SK-N-SH (cell line): ENCODE data around the gene ZNF580. TPM values are rescaled to one million over a fixed set of nuclear protein-coding genes. Genes with fewer than 3 reads are reported as not detected.

Source experiments
- CTCF ChIA-PET: fragments of 300-600, 350-600 bp; formaldehyde crosslinking; extraction: SDS; loops from one replicate; lab custom pipeline; 2021; lab: Yijun Ruan, JAX
- POLR2A ChIA-PET: fragments of 350-600 bp; sonication (Branson Sonifier 250); formaldehyde crosslinking; extraction: SDS; loops from one replicate; lab custom pipeline; 2020; ENCODE audit warnings: antibody characterized with exemption, inconsistent platforms; lab: Yijun Ruan, JAX
- DNase-seq: peaks from one replicate; pipeline ENCODE4 v3.0.0; 2012
- H2AFZ ChIP-seq: fragments of 200-600 bp; sonication (generic); 2 replicates; pipeline ENCODE4 v1.8.1; 2016; ENCODE audit warnings: antibody characterized with exemption, mild to moderate bottlenecking, low read depth
- H3F3A ChIP-seq: fragments of 200-600 bp; sonication (generic); replicated peaks from 2 replicates; pipeline ENCODE3; 2016; ENCODE audit warnings: antibody characterized with exemption, mild to moderate bottlenecking; ENCODE audit not compliant: insufficient read depth
- H3K27ac ChIP-seq, 2 experiments: fragments of 200-500 bp in 1 of 2; fragments of 200-600 bp in 1 of 2; sonication (Bioruptor generic) in 1 of 2; sonication (generic), shearing (Covaris generic) in 1 of 2; 2 replicates each; pipeline versions ENCODE4 v1.5.1 to v1.6.1; 2014 to 2016; ENCODE audit warnings: low read depth in 2 of 2, inconsistent platforms in 1 of 2, low read length in 1 of 2, mild to moderate bottlenecking in 1 of 2, mixed read lengths in 1 of 2
- H3K27me3 ChIP-seq: fragments of 200-600 bp; sonication (generic), shearing (Covaris generic); 2 replicates; pipeline ENCODE4 v1.6.1; 2016; ENCODE audit warnings: mixed run types; ENCODE audit not compliant: insufficient read depth
- H3K36me3 ChIP-seq, 2 experiments: fragments of 200-500 bp in 1 of 2; fragments of 200-600 bp in 1 of 2; sonication (Bioruptor generic) in 1 of 2; sonication (generic) in 1 of 2; replicated peaks in 1 of 2; 2 replicates each; pipeline versions ENCODE3 to v1.5.1; 2014 to 2016; ENCODE audit warnings: low read length in 1 of 2, mild to moderate bottlenecking in 1 of 2; ENCODE audit not compliant: insufficient read depth in 2 of 2, control insufficient read depth in 1 of 2
- H3K4me1 ChIP-seq, 2 experiments: fragments of 200-500 bp in 1 of 2; fragments of 200-600 bp in 1 of 2; sonication (Bioruptor generic) in 1 of 2; sonication (generic), shearing (Covaris generic) in 1 of 2; 2 replicates each; pipeline versions ENCODE4 v1.5.1 to v1.6.1; 2014 to 2016; ENCODE audit warnings: low read depth in 1 of 2, low read length in 1 of 2, mixed run types in 1 of 2; ENCODE audit not compliant: insufficient read depth in 2 of 2, control insufficient read depth in 1 of 2
- H3K4me2 ChIP-seq: fragments of 200-600 bp; sonication (generic), shearing (Covaris generic); 2 replicates; pipeline ENCODE4 v1.6.1; 2017; ENCODE audit warnings: mixed run types
- H3K4me3 ChIP-seq, 2 experiments: fragments of 200-500 bp in 1 of 2; fragments of 200-600 bp in 1 of 2; sonication (Bioruptor generic) in 1 of 2; sonication (generic), shearing (Covaris generic) in 1 of 2; 2 replicates each; pipeline versions ENCODE4 v1.5.1 to v1.8.1; 2014 to 2016; ENCODE audit warnings: low read depth in 2 of 2, inconsistent platforms in 1 of 2, low read length in 1 of 2, mild to moderate bottlenecking in 1 of 2, mixed read lengths in 1 of 2, moderate library complexity in 1 of 2
- H3K79me2 ChIP-seq: fragments of 200-600 bp; sonication (generic); 2 replicates; pipeline ENCODE4 v1.8.1; 2017; ENCODE audit warnings: mild to moderate bottlenecking; ENCODE audit not compliant: insufficient read depth
- H3K9ac ChIP-seq: fragments of 200-600 bp; sonication (generic); 2 replicates; pipeline ENCODE4 v1.6.1; 2017; ENCODE audit warnings: mixed run types
- H3K9me2 ChIP-seq: fragments of 200-600 bp; sonication (generic); 2 replicates; pipeline ENCODE4 v1.6.1; 2017; ENCODE audit warnings: mixed run types
- H3K9me3 ChIP-seq: fragments of 200-600 bp; sonication (generic); 2 replicates; pipeline ENCODE4 v1.6.1; 2017; ENCODE audit warnings: mixed run types, mild to moderate bottlenecking, moderate library complexity
- H4K20me1 ChIP-seq: fragments of 200-600 bp; sonication (generic); 2 replicates; pipeline ENCODE4 v1.6.1; 2017; ENCODE audit warnings: mild to moderate bottlenecking, mixed run types; ENCODE audit not compliant: insufficient read depth
- CHD2 ChIP-seq: fragments of 150-350 bp; IDR thresholded peaks from 2 replicates; pipeline ENCODE4 v1.6.1; 2018; ENCODE audit warnings: low read length; ENCODE audit not compliant: partially characterized antibody
- ELF1 ChIP-seq: IDR thresholded peaks from 2 replicates; pipeline ENCODE4 v1.4.0; 2012
- EZH2phosphoT487 ChIP-seq: fragments of 200-600 bp; sonication (generic); IDR thresholded peaks from 2 replicates; pipeline ENCODE4 v1.6.1; 2017; ENCODE audit warnings: low read depth, mixed run types, mild to moderate bottlenecking, antibody characterized with exemption, moderate library complexity, borderline replicate concordance
- FOXM1 ChIP-seq: IDR thresholded peaks from 2 replicates; pipeline ENCODE4 v1.4.0; 2012; ENCODE audit warnings: low read depth, mild to moderate bottlenecking
- GABPA ChIP-seq: IDR thresholded peaks from 2 replicates; pipeline ENCODE4 v1.4.0; 2012; ENCODE audit warnings: low read depth, mild to moderate bottlenecking
- GATA2 ChIP-seq: sonication (generic); formaldehyde crosslinking; IDR thresholded peaks from 2 replicates; pipeline ENCODE4 v1.5.0; 2020; ENCODE audit warnings: mild to moderate bottlenecking, missing genetic modification reagents
- JUND ChIP-seq: IDR thresholded peaks from 2 replicates; pipeline ENCODE4 v1.4.0; 2012
- MXI1 ChIP-seq: IDR thresholded peaks from 2 replicates; pipeline ENCODE4 v1.6.1; 2012; ENCODE audit warnings: mild to moderate bottlenecking, low read depth, low read length, improper control_type of control experiment
- NFIC ChIP-seq: IDR thresholded peaks from 2 replicates; pipeline ENCODE4 v1.4.0; 2012; ENCODE audit warnings: borderline replicate concordance
- SIN3A ChIP-seq: IDR thresholded peaks from 2 replicates; pipeline ENCODE4 v1.6.1; 2012; ENCODE audit warnings: low read depth, mild to moderate bottlenecking, low read length, moderate library complexity, borderline replicate concordance
- SMC3 ChIP-seq: IDR thresholded peaks from 2 replicates; pipeline ENCODE4 v1.6.1; 2012; ENCODE audit warnings: low read depth, low read length, improper control_type of control experiment
- TAF1 ChIP-seq: IDR thresholded peaks from 2 replicates; pipeline ENCODE4 v1.6.1; 2012; ENCODE audit warnings: low read depth, mild to moderate bottlenecking, low read length, moderate library complexity, borderline replicate concordance
- TCF12 ChIP-seq: IDR thresholded peaks from 2 replicates; pipeline ENCODE4 v1.4.0; 2012
- TEAD4 ChIP-seq: IDR thresholded peaks from 2 replicates; pipeline ENCODE4 v1.4.0; 2012; ENCODE audit warnings: mild to moderate bottlenecking, borderline replicate concordance; ENCODE audit not compliant: insufficient read depth
- ZBTB33 ChIP-seq: IDR thresholded peaks from 2 replicates; pipeline ENCODE4 v1.4.0; 2012; ENCODE audit warnings: low read depth, borderline replicate concordance
- WGBS: methylation state at CpG from one replicate; pipeline ENCODE4 v1.1.6; 2017; ENCODE audit warnings: low lambda C conversion rate; 5-methylcytosine and 5-hydroxymethylcytosine counted together
- polyA plus RNA-seq, 3 experiments: library from polyadenylated mRNA; depleted of rRNA; stranded (reverse); fragments of >200 nt; gene quantifications; 2 replicates each; pipeline ENCODE4 v1.2.3, GENCODE V29; 2012
- TF ChIP-seq, protein P1 (sequence below): fragments of 150-350 bp; IDR thresholded peaks from 2 replicates; pipeline ENCODE4 v1.6.1; 2017; ENCODE audit warnings: antibody characterized with exemption, low read length, low read depth, borderline replicate concordance
- TF ChIP-seq, protein P2 (sequence below): IDR thresholded peaks from 2 replicates; pipeline ENCODE4; 2012
- TF ChIP-seq, protein P3 (sequence below): fragments of 150-350 bp; IDR thresholded peaks from 2 replicates; pipeline ENCODE4 v1.6.1; 2016; ENCODE audit warnings: mild to moderate bottlenecking, low read depth, low read length

The ZNF580 gene
- polyA plus RNA-seq, 1 of the 3 experiments (the other 2 are of a cell fraction): 21.9 TPM

GRCh38 chr19:55601084-55601483 lies 39.7 kb upstream of the ZNF580 start (continued):
- no peak for TF ChIP-seq TAF1

GRCh38 chr19:55602104-55603001 lies 38.4 kb upstream of the ZNF580 start:
- Histone ChIP-seq H3K36me3 (peaks cover 0 to 2% of the 10 kb centered on the region in 2 experiments), H3K4me1 (peaks cover 9 to 24% of the 10 kb centered on the region in 2 experiments; a peak in 3 of 4 replicates), H3K9me2 (no peaks in the 10 kb centered on the region)
- DNase-seq: no peak
- TF ChIP-seq FOXM1 (no peak), MXI1 (no peak), NFIC (no peak)
- TF ChIP-seq, protein P1, sequence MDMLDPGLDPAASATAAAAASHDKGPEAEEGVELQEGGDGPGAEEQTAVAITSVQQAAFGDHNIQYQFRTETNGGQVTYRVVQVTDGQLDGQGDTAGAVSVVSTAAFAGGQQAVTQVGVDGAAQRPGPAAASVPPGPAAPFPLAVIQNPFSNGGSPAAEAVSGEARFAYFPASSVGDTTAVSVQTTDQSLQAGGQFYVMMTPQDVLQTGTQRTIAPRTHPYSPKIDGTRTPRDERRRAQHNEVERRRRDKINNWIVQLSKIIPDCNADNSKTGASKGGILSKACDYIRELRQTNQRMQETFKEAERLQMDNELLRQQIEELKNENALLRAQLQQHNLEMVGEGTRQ: no peak
- TF ChIP-seq, all 33 proteins: peak for 0
- peak overlapping the region in 1 of 2 experiments; percentile 98; a peak in 1 of 4 replicates for H3K27ac ChIP-seq
- peaks cover 36% of the 10 kb centered on the region for H3K79me2 ChIP-seq
- WGBS: 98% methylated on average over 44 of the region's 60 CpGs
- peaks cover 8% of the 10 kb centered on the region; the same call in 1 of the 2 replicates for H4K20me1 ChIP-seq
- no peak overlapping the region for H3K9ac ChIP-seq
- H3F3A ChIP-seq: peaks cover 30% of the 10 kb centered on the region
- H3K4me3 ChIP-seq: no peak overlapping the region
- no peaks in the 10 kb centered on the region for H3K27me3 ChIP-seq
- H3K4me2 ChIP-seq: no peak overlapping the region
- ChIA-PET POLR2A (no interaction called here), CTCF (interaction anchor here (1.8 kb wide), 1 partner anchor 461 kb away, joined by 5 read pairs; no protein-coding TSS in a partner anchor)
- no peak overlapping the region for H2AFZ ChIP-seq
- H3K9me3 ChIP-seq: no peaks in the 10 kb centered on the region

DNA sequence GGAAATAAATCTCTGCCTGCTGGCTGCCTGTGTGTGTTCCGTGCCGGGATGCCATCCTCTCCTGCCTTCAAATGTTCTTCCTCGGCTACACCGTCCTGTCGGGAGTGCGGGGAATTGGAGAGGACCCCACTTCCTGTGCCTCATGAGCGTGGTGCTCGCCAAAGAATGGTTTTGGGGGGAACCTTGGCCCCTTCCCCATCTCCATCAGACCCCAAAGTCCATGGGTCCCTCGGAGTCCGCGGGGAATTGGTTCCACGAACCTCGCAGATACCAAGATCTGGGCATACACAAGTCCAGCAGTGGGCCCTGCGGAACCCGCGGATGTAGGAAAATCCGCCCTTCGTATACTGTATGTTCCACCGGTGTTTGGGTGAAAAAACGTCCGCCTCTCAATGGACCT lies 37.7 kb upstream of the ZNF580 start:
- Histone ChIP-seq H2AFZ (no peak overlapping the region), H3K79me2 (peaks cover 40% of the 10 kb centered on the region), H3K9me3 (no peaks in the 10 kb centered on the region), H3K36me3 (peaks cover 0 to 5% of the 10 kb centered on the region in 2 experiments), H4K20me1 (peaks cover 14% of the 10 kb centered on the region; the same call in 1 of the 2 replicates), H3K4me1 (peaks cover 7 to 24% of the 10 kb centered on the region in 2 experiments; a peak in 3 of 4 replicates), H3K9me2 (no peaks in the 10 kb centered on the region), H3K9ac (no peak overlapping the region), H3K4me2 (no peak overlapping the region), H3K27ac (no peak overlapping the region), H3K4me3 (no peak overlapping the region), H3K27me3 (no peaks in the 10 kb centered on the region), H3F3A (peaks cover 28% of the 10 kb centered on the region)
- DNase-seq: no peak
- CTCF ChIA-PET: interaction anchor here (3.5 kb wide), 1 partner anchor 28 kb away, joined by 31 read pairs; no protein-coding TSS in a partner anchor
- 94% methylated on average over 21 of the region's 21 CpGs for WGBS
- TF ChIP-seq SMC3 (no peak), TCF12 (no peak), EZH2phosphoT487 (no peak), GATA2 (CRISPR knock-in tag) (no peak), ZBTB33 (no peak), NFIC (no peak), ELF1 (no peak), GABPA (no peak), JUND (no peak), CHD2 (no peak), TEAD4 (no peak), SIN3A (no peak)
- TF ChIP-seq, protein P2, sequence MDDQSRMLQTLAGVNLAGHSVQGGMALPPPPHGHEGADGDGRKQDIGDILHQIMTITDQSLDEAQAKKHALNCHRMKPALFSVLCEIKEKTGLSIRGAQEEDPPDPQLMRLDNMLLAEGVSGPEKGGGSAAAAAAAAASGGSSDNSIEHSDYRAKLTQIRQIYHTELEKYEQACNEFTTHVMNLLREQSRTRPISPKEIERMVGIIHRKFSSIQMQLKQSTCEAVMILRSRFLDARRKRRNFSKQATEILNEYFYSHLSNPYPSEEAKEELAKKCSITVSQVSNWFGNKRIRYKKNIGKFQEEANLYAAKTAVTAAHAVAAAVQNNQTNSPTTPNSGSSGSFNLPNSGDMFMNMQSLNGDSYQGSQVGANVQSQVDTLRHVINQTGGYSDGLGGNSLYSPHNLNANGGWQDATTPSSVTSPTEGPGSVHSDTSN: no peak
- TF ChIP-seq, protein P1: no peak
- TF ChIP-seq, protein P3, sequence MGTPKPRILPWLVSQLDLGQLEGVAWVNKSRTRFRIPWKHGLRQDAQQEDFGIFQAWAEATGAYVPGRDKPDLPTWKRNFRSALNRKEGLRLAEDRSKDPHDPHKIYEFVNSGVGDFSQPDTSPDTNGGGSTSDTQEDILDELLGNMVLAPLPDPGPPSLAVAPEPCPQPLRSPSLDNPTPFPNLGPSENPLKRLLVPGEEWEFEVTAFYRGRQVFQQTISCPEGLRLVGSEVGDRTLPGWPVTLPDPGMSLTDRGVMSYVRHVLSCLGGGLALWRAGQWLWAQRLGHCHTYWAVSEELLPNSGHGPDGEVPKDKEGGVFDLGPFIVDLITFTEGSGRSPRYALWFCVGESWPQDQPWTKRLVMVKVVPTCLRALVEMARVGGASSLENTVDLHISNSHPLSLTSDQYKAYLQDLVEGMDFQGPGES: no peak
- POLR2A ChIA-PET: no interaction called here
